Activated naive CD4-positive, alpha-beta T cell treated with anti-CD3 and anti-CD28 coated beads for 36 hours (primary cell): Measurements from ENCODE around the gene M6PR. TPM values are rescaled to one million over a fixed set of nuclear protein-coding genes. Genes with fewer than 3 reads are reported as not detected.
"Not testable (repeated sequence)": the region's sequence is repeated elsewhere in the genome, so short reads cannot be mapped to it uniquely, and the experiment has no call there.

ENCODE experiments used
- CTCF ChIA-PET: fragments of 350-600 bp; sonication (Branson Sonifier 250); formaldehyde crosslinking; loops from one replicate; lab custom pipeline; 2021; ENCODE audit warnings: antibody characterized with exemption; lab: Charles Lee
- DNase-seq: peaks from one replicate; pipeline ENCODE4 v3.0.0-alpha.2; 2020
- H3K27ac Mint-ChIP-seq: one replicate; pipeline ENCODE4 v1.8.0; 2021; ENCODE audit warnings: mild to moderate bottlenecking, mixed read lengths
- H3K27me3 Mint-ChIP-seq: one replicate; pipeline ENCODE4 v1.8.0; 2021; ENCODE audit warnings: low read depth, mixed read lengths
- H3K36me3 Mint-ChIP-seq: one replicate; pipeline ENCODE4 v1.8.0; 2021; ENCODE audit warnings: low read depth, mixed read lengths
- H3K4me1 Mint-ChIP-seq: one replicate; pipeline ENCODE4 v1.8.0; 2021; ENCODE audit warnings: low read depth, mixed read lengths
- H3K4me3 Mint-ChIP-seq: one replicate; pipeline ENCODE4 v1.8.0; 2021; ENCODE audit warnings: mild to moderate bottlenecking, moderate library complexity, mixed read lengths
- H3K9me3 Mint-ChIP-seq: one replicate; pipeline ENCODE4 v1.8.0; 2021; ENCODE audit warnings: mixed read lengths
- intact Hi-C: fragments of 100-400 bp; cut with micrococcal nuclease; formaldehyde crosslinking; loops from one replicate; pipeline ENCODE4 v1.15.1; 2023
- total RNA-seq, 2 experiments: library from RNA; stranded (reverse); gene quantifications; one replicate each; pipeline ENCODE4 v1.2.3, GENCODE V29; 2021

M6PR gene
- total RNA-seq, 2 experiments from 2014 or later, result 139 to 140 TPM

- intact Hi-C loops, result no loop called here
- Mint-ChIP-seq H3K27me3 (no peaks in the 10 kb centered on the region), H3K4me1 (no peaks in the 10 kb centered on the region), H3K27ac (no peak overlapping the region), H3K36me3 (no peaks in the 10 kb centered on the region), H3K9me3 (no peaks in the 10 kb centered on the region), H3K4me3 (no peak overlapping the region)
- CTCF ChIA-PET, result interaction anchor here (1.1 kb wide), 1 partner anchor 16 kb away, joined by 4 read pairs; no protein-coding TSS in a partner anchor
- DNase-seq, result no peak
Observed at GRCh38 chr12:8906266-8907180, 42.9 kb downstream of the M6PR start.

GRCh38 chr12:8905546-8905945, 43.9 kb downstream of the M6PR start:
- Mint-ChIP-seq H3K4me3 (no peak overlapping the region), H3K27me3 (no peaks in the 10 kb centered on the region), H3K36me3 (no peaks in the 10 kb centered on the region), H3K9me3 (no peaks in the 10 kb centered on the region), H3K4me1 (no peaks in the 10 kb centered on the region), H3K27ac (no peak overlapping the region)
- CTCF ChIA-PET, result interaction anchor here (1.1 kb wide), 1 partner anchor 15 kb away, joined by 4 read pairs; no protein-coding TSS in a partner anchor
- intact Hi-C loops, result no loop called here
- DNase-seq, result no peak

GRCh38 chr12:8904665-8905064, 44.8 kb downstream of the M6PR start:
- no peaks in the 10 kb centered on the region for H3K9me3 Mint-ChIP-seq
- no peaks in the 10 kb centered on the region for H3K27me3 Mint-ChIP-seq
- H3K36me3 Mint-ChIP-seq, result no peaks in the 10 kb centered on the region
- no peaks in the 10 kb centered on the region for H3K4me1 Mint-ChIP-seq
- intact Hi-C loops, result no loop called here
- DNase-seq, result no peak
- no peak overlapping the region for H3K4me3 Mint-ChIP-seq
- CTCF ChIA-PET, result interaction anchor here (1.2 kb wide), 1 partner anchor 14 kb away, joined by 7 read pairs; no protein-coding TSS in a partner anchor
- no peak overlapping the region for H3K27ac Mint-ChIP-seq

GRCh38 chr12:8903646-8904045, 45.8 kb downstream of the M6PR start:
- DNase-seq, result no peak
- intact Hi-C loops, result no loop called here
- Mint-ChIP-seq H3K27ac (no peak overlapping the region), H3K27me3 (no peaks in the 10 kb centered on the region), H3K36me3 (no peaks in the 10 kb centered on the region), H3K9me3 (no peaks in the 10 kb centered on the region), H3K4me1 (no peaks in the 10 kb centered on the region), H3K4me3 (no peak overlapping the region)
- CTCF ChIA-PET, result interaction anchor here (1.2 kb wide), 1 partner anchor 13 kb away, joined by 7 read pairs; no protein-coding TSS in a partner anchor

GRCh38 chr12:8902703-8903102, 46.7 kb downstream of the M6PR start:
- H3K4me1 Mint-ChIP-seq, H3K27me3 Mint-ChIP-seq, H3K9me3 Mint-ChIP-seq, H3K36me3 Mint-ChIP-seq, H3K27ac Mint-ChIP-seq, CTCF ChIA-PET, intact Hi-C loops, H3K4me3 Mint-ChIP-seq, DNase-seq: not testable (repeated sequence)

- Mint-ChIP-seq H3K4me1 (no peaks in the 10 kb centered on the region), H3K9me3 (no peaks in the 10 kb centered on the region), H3K27ac (no peak overlapping the region), H3K27me3 (no peaks in the 10 kb centered on the region), H3K4me3 (no peak overlapping the region), H3K36me3 (no peaks in the 10 kb centered on the region)
- CTCF ChIA-PET, result interaction anchor here (1.1 kb wide), 1 partner anchor 9 kb away, joined by 6 read pairs; no protein-coding TSS in a partner anchor
- DNase-seq, result no peak
- intact Hi-C loops, result no loop called here
Observed at GRCh38 chr12:8899830-8900229, 49.6 kb downstream of the M6PR start.

DNA sequence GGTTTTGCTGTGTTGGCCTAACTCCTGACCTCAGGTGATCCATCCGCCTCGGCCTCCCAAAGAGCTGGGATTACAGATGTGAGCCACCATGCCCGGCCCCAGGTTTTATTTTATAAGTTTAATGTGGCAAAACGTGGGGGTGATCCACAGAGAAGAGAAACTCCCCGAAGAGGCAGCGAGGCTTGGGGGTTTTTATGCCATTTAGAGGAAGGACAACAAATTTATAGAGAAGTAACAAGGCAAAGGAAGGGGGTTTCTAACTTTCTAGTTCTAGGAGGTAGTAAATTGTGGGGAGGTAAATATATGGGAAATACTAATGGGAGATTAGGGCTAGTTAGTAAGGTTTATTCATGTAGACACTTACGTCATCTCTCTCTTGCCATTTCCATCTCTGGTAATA, 52.4 kb downstream of the M6PR start:
- H3K27me3 Mint-ChIP-seq, result no peaks in the 10 kb centered on the region
- H3K4me1 Mint-ChIP-seq, result no peaks in the 10 kb centered on the region
- CTCF ChIA-PET, result interaction anchor here (0.7 to 0.9 kb wide), 3 partner anchors 72 to 212 kb away, joined by 3 read pairs; no protein-coding TSS in a partner anchor
- H3K36me3 Mint-ChIP-seq, result no peaks in the 10 kb centered on the region
- intact Hi-C loops, result no loop called here
- no peaks in the 10 kb centered on the region for H3K9me3 Mint-ChIP-seq
- no peak for DNase-seq
- no peak overlapping the region for H3K4me3 Mint-ChIP-seq
- no peak overlapping the region for H3K27ac Mint-ChIP-seq

GRCh38 chr12:8894986-8895385, 54.5 kb downstream of the M6PR start:
- no peak overlapping the region for H3K27ac Mint-ChIP-seq
- H3K4me1 Mint-ChIP-seq, result peaks cover 5% of the 10 kb centered on the region
- H3K4me3 Mint-ChIP-seq, result no peak overlapping the region
- no peaks in the 10 kb centered on the region for H3K36me3 Mint-ChIP-seq
- intact Hi-C loops, result loop anchor here (5.0 kb wide), 1 partner anchor 198 kb away; the partner anchor contains the start of gene RIMKLB
- CTCF ChIA-PET, result interaction anchor here (0.6 to 2.7 kb wide), 7 partner anchors 34 to 218 kb away, joined by 3 to 13 read pairs (median 3); partner anchors contain the start of gene M6PR
- no peaks in the 10 kb centered on the region for H3K27me3 Mint-ChIP-seq
- no peak for DNase-seq
- H3K9me3 Mint-ChIP-seq, result no peaks in the 10 kb centered on the region

DNA sequence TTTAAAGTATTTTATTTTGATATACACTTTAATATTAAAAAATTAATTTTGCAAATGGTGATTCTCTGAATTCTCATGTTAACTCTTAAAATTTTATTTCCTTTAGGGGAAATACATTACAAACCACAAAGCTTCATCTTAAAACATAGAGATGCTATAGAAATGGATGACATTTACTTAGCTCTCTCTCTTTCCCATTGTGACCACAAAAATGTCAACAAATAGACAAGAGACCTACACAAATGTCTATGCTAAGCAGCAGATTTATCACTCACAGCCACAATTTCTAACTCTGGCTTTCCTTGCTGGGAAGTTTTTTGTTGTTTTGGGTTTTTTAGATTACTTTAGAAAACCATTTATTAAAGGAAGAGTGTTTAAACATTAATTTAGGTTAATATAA, 55.1 kb downstream of the M6PR start:
- H3K4me3 Mint-ChIP-seq, result no peak overlapping the region
- no peaks in the 10 kb centered on the region for H3K36me3 Mint-ChIP-seq
- CTCF ChIA-PET, result interaction anchor here (0.7 to 2.7 kb wide), 6 partner anchors 16 to 193 kb away, joined by 3 to 13 read pairs (median 4); partner anchors contain the start of gene M6PR
- DNase-seq, result no peak
- H3K4me1 Mint-ChIP-seq, result peaks cover 5% of the 10 kb centered on the region
- no peaks in the 10 kb centered on the region for H3K27me3 Mint-ChIP-seq
- intact Hi-C loops, result loop anchor here (5.0 kb wide), 1 partner anchor 197 kb away; the partner anchor contains the start of gene RIMKLB
- no peaks in the 10 kb centered on the region for H3K9me3 Mint-ChIP-seq
- H3K27ac Mint-ChIP-seq, result no peak overlapping the region

DNA sequence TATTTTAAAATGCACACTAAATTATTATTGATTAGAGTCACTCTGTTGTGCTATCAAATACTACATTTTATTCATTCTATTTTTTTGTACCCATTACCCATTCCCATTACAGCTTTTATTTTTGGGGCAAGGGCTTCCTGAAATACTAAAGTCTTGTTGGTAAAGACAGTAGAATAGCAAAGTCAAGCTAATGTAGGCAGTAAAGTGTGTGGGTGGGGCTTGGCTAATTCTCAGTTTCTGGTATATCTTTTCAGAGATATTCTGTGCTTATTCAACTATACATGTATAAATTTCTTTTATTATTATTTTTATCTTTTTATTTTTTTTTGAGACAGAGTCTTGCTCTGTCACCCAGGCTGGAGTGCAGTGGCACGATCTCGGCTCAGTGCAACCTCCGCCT, 57.5 kb downstream of the M6PR start:
- no peaks in the 10 kb centered on the region for H3K9me3 Mint-ChIP-seq
- intact Hi-C loops, result loop anchor here (1.0 to 5.0 kb wide), 4 partner anchors 23 to 195 kb away; partner anchors contain the start of genes PHC1 and RIMKLB
- H3K36me3 Mint-ChIP-seq, result no peaks in the 10 kb centered on the region
- peaks cover 5% of the 10 kb centered on the region for H3K4me1 Mint-ChIP-seq
- H3K4me3 Mint-ChIP-seq, result no peak overlapping the region
- no peak overlapping the region for H3K27ac Mint-ChIP-seq
- no peaks in the 10 kb centered on the region for H3K27me3 Mint-ChIP-seq
- CTCF ChIA-PET, result interaction anchor here (0.5 to 3.8 kb wide), 2 partner anchors 156 to 157 kb away, joined by 3 to 29 read pairs; no protein-coding TSS in a partner anchor
- no peak for DNase-seq
